Duodenal mucosa (tissue), 2 donors: ENCODE data around the gene RNF26.

ENCODE experiments used
- H3K27ac ChIP-seq: one replicate; pipeline ENCODE4 v1.7.0; 2013; ENCODE audit warnings: low read depth, low read length
- H3K27me3 ChIP-seq, 2 donors: one replicate each; pipeline ENCODE4 v1.7.0; 2013; ENCODE audit warnings: low read length in 2 of 2, control low read depth in 1 of 2; ENCODE audit not compliant: insufficient read depth in 2 of 2, control insufficient read depth in 1 of 2
- H3K36me3 ChIP-seq, 2 donors: one replicate each; pipeline ENCODE4 v1.7.0; 2013; ENCODE audit warnings: low read length in 2 of 2, control low read depth in 1 of 2; ENCODE audit not compliant: insufficient read depth in 2 of 2, control insufficient read depth in 1 of 2
- H3K4me1 ChIP-seq, 2 donors: one replicate each; pipeline ENCODE4 v1.7.0; 2013; ENCODE audit warnings: low read length in 2 of 2, control low read depth in 1 of 2; ENCODE audit not compliant: insufficient read depth in 2 of 2, control insufficient read depth in 1 of 2
- H3K4me3 ChIP-seq, 2 donors: one replicate each; pipeline ENCODE4 v1.7.0; 2013; ENCODE audit warnings: low read length in 2 of 2, low read depth in 1 of 2
- H3K9ac ChIP-seq, 2 donors: one replicate each; pipeline ENCODE4 v1.7.0; 2013; ENCODE audit warnings: low read length in 2 of 2, low read depth in 1 of 2
- H3K9me3 ChIP-seq, 2 donors: one replicate each; pipeline ENCODE4 v1.7.0; 2013; ENCODE audit warnings: low read length in 2 of 2, control low read depth in 1 of 2; ENCODE audit not compliant: control insufficient read depth in 1 of 2

RNF26 gene

DNA sequence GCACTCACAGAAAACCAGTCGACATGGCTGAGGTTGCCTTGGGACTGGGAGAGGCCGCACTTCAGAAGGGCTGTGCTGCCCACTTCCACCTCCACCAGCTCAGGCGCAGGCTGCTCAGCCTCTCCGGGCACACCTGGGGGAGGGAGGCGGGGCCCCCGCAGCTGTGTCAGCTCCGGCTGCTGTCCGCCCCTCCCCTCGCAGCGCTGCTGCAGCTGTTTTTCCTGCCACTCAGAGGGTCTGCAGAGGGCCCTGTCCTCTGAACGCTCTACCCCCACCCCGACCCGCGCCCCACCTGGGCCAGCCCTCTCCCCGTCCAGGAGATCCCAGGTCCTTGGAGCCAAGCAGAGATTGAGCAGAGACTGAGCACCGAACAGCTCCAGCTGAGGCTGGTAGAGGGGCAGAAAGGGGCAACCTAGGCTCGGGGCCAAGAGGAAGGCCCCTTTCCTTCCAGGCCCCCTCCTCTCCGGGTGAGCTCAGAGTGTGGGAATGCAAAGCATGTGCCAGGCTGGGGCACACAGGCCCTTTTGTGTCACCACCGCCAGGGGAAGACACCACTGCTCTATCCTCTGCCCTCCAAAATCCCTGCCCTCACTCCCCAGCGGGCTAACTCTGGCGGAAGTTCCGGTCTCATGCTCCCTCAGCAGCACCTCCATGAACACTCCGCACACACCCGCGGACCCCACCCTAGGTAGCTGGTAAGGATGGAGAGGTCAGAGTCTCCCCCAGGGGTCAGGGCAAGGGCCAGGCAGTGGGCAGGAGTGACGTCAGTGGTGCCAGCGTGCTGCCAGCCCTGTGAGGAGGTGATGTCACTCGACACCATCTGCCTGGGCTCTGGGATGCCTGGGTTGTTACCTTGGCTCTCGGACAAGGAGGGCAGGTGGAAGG is 19.0 kb upstream of the RNF26 start:
- Histone ChIP-seq H3K36me3 (peaks cover 0 to 4% of the 10 kb centered on the region in 2 donors), H3K27ac (peak overlapping the region; percentile 66), H3K9me3 (no peaks in the 10 kb centered on the region), H3K4me3 (peak overlapping the region; percentile 66 to 70), H3K4me1 (peaks cover 13 to 38% of the 10 kb centered on the region in 2 donors), H3K27me3 (peaks cover 35 to 42% of the 10 kb centered on the region in 2 donors), H3K9ac (peak overlapping the region; percentile 25 to 51)

DNA sequence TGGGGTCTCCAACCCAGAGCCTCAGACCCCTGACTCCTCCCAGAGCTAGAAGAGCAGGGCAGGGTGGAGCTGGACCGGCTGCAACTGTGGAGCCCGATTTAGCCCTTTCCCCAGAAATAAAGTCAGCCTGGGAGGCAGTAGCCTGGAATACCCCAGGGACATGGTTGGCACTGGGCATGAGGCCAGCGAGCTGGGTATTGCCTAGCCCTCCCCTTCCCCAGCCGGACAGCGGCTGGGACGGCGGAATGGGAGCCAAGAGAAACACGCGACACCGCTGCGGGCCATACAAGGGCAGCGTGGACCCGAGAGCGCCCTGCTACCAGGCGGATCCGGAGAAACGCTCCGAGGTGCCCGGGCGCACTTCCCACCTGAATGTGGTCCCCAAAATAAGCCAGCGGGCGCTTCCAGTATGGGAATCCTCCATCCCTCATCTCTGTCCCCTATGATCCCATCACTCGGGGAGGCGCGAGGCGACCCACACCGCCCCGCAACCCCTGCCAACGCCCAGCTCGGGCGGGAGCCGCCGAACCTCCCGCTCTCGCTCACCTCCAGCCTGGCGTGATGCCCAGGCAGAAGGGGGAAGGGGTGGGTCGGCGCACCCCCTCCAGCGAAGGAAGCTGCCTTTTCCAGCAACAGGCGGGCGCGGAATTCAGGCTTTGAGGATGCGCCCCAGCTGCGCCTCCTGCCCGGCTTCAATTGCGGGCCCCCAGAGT is 18.2 kb upstream of the RNF26 start:
- Histone ChIP-seq H3K9ac (peak overlapping the region; percentile 25 to 51), H3K36me3 (peaks cover 0 to 4% of the 10 kb centered on the region in 2 donors), H3K4me3 (peak overlapping the region; percentile 66 to 70), H3K27me3 (peaks cover 35 to 42% of the 10 kb centered on the region in 2 donors), H3K27ac (peak overlapping the region; percentile 66), H3K4me1 (peaks cover 17 to 46% of the 10 kb centered on the region in 2 donors), H3K9me3 (no peaks in the 10 kb centered on the region)

DNA sequence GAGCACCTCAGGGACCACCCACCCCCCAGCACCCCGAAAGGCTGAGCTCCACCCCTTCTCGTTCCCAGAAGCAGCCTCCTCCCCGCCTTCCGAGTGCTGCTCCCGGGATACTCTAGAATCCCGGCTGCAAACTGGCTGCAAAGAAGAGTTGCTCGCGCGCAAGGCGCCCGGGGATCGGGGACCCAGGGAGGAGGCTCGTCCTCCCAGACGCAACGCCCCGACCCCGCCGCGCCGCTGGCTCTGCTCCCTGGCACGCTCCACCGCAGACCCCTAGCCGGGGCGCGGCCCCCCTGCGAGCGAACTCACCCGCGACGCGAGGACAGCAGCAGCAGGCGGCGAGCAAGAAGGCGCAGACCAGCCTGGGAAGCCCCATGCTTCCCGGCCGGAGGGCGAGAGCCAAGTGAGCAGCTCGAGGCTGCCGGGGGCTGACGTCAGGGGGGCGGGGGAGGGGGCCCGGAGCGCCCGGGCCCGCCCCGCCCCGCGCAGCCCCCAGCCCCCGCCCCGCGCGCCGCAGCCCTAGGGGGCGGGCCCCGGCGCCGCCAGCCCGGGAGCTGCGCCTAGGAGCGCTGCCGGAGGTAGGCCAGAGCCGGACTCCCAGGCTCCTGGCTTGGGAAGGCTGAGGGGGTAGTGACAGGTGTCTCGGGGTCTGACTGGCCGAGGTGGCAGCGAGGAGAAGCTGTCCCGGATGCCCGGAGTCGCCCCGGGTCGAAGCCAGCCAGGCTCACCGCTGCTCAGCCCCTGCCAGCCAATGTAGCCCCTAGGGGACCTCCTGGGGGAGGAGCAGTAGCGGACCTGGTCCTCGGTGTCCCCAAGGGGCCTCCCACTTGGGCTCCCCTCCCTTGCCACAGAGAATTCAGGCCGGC is 17.4 kb upstream of the RNF26 start, which contains the start of gene MCAM:
MCAM (minus strand) TSS at position 402 of the 863 bp plus-strand sequence; CDS start at position 373, 29 bp downstream.
- H3K27ac ChIP-seq = peak within 1 kb of the TSS; percentile 73
- H3K9me3 ChIP-seq = no peaks in the 10 kb centered on the region
- peaks cover 17 to 53% of the 10 kb centered on the region in 2 donors for H3K4me1 ChIP-seq
- peak within 1 kb of the TSS; percentile 66 to 70 for H3K4me3 ChIP-seq
- peaks cover 35 to 46% of the 10 kb centered on the region in 2 donors for H3K27me3 ChIP-seq
- H3K36me3 ChIP-seq = peaks cover 0 to 4% of the 10 kb centered on the region in 2 donors
- peak within 1 kb of the TSS in 1 of 2 donors; percentile 51 for H3K9ac ChIP-seq

DNA sequence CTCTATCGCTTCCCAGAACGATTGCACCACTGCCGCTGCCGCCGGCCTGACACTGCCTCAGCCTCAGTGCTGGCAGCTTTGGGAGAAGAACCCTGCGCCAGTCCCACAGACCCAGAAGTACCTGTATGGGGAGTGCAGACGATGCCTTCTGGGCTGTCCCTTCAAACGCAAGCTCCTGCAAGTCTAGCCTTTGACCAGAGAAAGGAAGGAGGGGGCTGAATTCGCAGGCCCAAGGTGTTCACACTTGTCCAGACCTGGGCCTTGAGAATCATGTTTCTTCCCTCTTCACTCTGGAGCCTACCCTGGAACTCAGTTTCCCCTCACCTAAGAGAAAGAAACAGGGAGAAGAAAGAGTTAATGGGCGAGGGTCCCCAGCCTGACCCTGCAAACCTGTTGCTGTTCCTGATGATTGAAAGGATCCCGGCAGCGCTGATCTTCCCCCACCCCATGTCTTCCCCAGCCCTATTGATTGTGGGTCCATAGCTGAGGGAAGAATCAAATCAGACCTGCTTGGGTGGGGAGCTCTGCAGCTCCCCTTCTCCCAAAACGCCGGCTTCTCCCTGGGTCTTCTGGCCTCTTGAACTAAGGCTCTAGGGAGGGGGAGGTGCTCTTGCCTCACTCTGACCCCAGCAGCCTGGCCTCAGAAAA is 16.6 kb upstream of the RNF26 start:
- peaks cover 35 to 46% of the 10 kb centered on the region in 2 donors for H3K27me3 ChIP-seq
- H3K4me3 ChIP-seq = peak overlapping the region in 1 of 2 donors; percentile 32
- no peaks in the 10 kb centered on the region for H3K36me3 ChIP-seq
- H3K9me3 ChIP-seq = no peaks in the 10 kb centered on the region
- H3K9ac ChIP-seq = peak overlapping the region in 1 of 2 donors; percentile 10
- peak overlapping the region; percentile 73 for H3K27ac ChIP-seq
- peaks cover 17 to 57% of the 10 kb centered on the region in 2 donors for H3K4me1 ChIP-seq

DNA sequence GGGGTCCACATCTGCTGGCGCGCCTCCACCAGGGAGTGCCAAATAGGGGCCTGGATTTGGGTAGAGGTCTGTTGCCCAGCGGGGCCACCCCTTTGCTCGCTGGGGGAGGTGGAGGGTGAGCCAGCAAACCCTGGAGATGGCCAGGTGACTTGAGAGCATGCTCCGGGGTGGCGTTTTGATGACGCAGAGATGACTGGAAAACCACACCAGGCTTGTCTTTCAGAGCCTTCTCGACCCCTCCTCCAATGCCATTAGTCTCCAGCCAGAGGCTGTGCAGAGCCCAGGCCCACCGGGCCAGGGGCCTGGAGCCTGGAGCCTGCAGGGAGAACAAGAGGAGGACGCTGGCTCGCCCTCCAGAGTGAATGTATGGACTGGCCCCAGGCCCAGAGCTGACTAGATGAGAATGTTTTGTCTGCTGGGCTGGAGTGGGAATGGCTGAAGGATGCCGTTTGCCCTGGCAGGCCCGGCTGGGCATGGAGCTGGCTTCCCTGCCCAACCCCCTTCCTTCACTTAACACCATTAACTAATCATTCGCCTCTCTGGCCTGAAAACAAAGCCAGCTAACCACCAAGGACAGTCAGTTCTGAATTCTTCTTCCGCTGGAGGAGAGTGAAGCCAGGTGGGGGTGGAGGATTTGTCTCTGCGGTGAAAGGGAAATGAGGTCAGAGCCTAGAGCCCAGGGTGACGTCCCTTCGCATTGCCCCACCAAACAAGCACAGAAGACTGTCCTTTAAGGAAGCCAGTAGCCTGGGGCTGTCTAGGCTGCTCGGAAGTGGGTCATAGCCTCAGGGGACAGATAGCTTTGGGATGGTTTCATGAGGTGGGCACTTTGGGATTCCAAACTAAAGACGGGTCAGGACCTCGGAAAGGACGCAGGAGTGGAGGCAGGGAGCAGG is 15.8 kb upstream of the RNF26 start:
- peak overlapping the region in 1 of 2 donors; percentile 32 for H3K9ac ChIP-seq
- H3K27me3 ChIP-seq = peaks cover 35 to 46% of the 10 kb centered on the region in 2 donors
- H3K36me3 ChIP-seq = no peaks in the 10 kb centered on the region
- H3K27ac ChIP-seq = peak overlapping the region; percentile 50
- no peak overlapping the region for H3K4me3 ChIP-seq
- H3K9me3 ChIP-seq = no peaks in the 10 kb centered on the region
- H3K4me1 ChIP-seq = peaks cover 17 to 57% of the 10 kb centered on the region in 2 donors

DNA sequence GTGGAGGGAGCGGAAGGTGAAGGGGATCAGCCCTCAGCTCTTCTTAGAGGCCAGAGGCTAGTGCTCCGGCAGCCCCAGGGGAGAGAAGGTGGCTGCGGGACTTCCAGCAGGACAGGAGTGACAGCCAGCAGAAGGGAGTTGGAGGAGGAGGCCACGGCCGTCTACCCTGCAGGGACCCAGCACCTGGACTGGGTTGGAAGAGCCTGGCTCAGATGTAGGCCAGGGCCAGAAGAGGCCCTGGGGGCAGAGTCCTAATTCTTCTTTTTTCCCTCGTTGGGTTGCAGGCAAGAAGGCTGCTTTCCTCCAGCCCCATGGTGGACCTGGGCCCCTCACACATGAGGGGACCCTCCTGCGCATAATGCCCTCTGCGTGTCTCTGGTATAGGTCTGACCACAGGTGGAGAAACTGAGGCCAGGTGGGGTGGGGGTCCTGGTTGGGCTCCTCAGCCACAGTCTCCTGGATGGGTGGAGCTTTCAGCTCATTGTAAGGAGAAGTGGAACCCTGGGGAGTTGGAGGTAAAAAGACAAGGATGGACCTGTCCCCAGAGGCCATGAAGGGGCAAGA is 15.1 kb upstream of the RNF26 start:
- H3K4me1 ChIP-seq = peaks cover 17 to 57% of the 10 kb centered on the region in 2 donors
- H3K36me3 ChIP-seq = no peaks in the 10 kb centered on the region
- peaks cover 32 to 46% of the 10 kb centered on the region in 2 donors for H3K27me3 ChIP-seq
- H3K27ac ChIP-seq = peak overlapping the region; percentile 70
- peak overlapping the region in 1 of 2 donors; percentile 32 for H3K9ac ChIP-seq
- H3K4me3 ChIP-seq = no peak overlapping the region
- no peaks in the 10 kb centered on the region for H3K9me3 ChIP-seq

DNA sequence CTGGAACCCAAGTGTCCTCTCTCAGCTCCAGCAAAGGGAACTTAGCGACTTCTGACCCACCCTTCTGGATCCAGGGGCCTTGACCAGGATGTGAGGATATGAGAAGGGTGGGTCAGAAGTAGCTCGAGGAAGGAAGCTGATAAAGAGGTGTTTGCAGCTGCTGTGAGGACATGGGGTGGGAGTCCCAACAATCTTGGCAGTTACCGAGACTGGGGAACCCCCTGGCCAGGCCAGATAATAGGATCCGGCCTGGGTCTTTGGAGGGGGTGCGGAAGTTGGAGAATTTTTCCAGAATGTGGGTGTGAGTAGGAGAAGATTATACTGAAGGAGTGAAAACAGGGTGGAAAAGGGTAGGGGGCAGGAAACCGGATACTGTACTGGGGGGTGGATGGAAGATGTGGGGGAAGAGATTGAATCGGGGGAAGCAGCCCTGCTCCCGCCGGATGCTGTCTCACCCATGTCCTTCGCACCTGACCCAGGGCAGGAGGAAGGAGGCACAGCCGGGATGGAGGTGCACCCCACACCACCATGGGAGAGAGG is 14.6 kb upstream of the RNF26 start:
- H3K36me3 ChIP-seq = no peaks in the 10 kb centered on the region
- H3K9ac ChIP-seq = no peak overlapping the region
- no peaks in the 10 kb centered on the region for H3K9me3 ChIP-seq
- H3K27ac ChIP-seq = peak overlapping the region; percentile 70
- no peak overlapping the region for H3K4me3 ChIP-seq
- H3K4me1 ChIP-seq = peaks cover 17 to 55% of the 10 kb centered on the region in 2 donors
- peaks cover 27 to 43% of the 10 kb centered on the region in 2 donors for H3K27me3 ChIP-seq

DNA sequence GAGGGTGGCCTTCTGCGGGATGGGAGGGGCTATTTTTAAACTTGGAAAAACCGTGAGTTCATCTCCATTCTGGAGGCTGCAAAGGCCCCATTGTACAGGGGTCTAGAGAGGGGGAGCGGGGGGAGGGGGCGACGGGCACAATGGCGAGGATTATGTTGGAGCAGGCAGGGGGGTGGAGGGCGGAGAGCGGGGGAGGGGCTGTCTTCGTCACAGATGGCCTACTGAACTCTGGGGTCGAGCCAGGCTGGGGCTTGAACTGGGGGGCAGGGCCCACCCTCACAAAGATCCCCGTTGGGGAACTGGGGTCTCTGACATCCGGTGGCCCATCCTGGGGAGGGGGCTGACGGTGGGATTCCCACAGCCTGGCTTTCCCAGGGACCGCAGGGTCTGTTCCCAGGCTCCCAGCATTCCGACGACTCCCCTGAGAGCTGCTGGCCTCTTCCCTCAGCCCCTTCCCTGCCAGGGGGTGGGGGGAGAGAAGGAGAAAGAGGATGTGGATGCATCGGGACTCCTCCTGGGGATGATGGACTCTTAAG is 14.0 kb upstream of the RNF26 start:
- no peaks in the 10 kb centered on the region for H3K9me3 ChIP-seq
- H3K4me3 ChIP-seq = peak overlapping the region; percentile 68 to 74
- no peaks in the 10 kb centered on the region for H3K36me3 ChIP-seq
- H3K27ac ChIP-seq = peak overlapping the region; percentile 78
- H3K9ac ChIP-seq = peak overlapping the region; percentile 39 to 64
- peaks cover 22 to 38% of the 10 kb centered on the region in 2 donors for H3K27me3 ChIP-seq
- H3K4me1 ChIP-seq = peaks cover 14 to 51% of the 10 kb centered on the region in 2 donors
